Measurements from ENCODE around the gene MAN2B2.

DNA sequence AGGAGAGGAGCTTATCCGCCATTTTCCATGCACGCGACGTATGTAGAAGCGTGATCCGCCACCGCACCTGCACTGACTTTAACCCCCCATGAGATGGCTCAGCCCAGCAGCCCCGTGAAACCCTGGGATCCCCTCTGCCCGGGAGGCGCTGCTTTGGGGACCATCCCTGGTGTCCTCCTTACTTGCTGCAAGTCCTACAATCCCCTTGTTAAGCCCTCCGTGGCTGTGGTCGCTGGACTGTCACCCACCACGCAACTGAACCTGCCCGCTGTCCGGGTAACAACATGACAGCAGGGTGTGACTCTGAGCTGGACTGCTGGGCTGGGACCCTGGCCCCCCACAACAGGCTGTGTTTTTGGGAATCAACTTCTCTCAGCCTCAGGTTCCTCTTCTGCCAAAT is 44.7 kb upstream of the MAN2B2 start:
- TF ChIP-seq ZNF274 (IDR thresholded peaks at IDR 0.05; ENCODE audit: low read depth, low read length) (no peak), SUZ12 (IDR thresholded peaks at IDR 0.05; ENCODE audit: extremely low read depth, insufficient read depth, insufficient read length) (no peak)

All from NT2/D1 (cell line).